Activated T-cell treated with anti-CD3 and anti-CD28 coated beads, Interleukin-2, amount 50 U/mL, for 24 hours (primary cell): ENCODE measurements around the gene PRPF39.
A peak's percentile ranks its signal among the peaks of the same experiment; 100 is the strongest.

Experiments used
- DNase-seq: peaks from one replicate; pipeline ENCODE4 v3.0.0-alpha.2; 2020
- H3K27ac Mint-ChIP-seq: 2 replicates; pipeline ENCODE4 v1.8.0; 2020; ENCODE audit warnings: mild to moderate bottlenecking, mixed read lengths
- H3K27me3 Mint-ChIP-seq: 2 replicates; pipeline ENCODE4 v1.8.0; 2020; ENCODE audit warnings: mixed read lengths
- H3K36me3 Mint-ChIP-seq: 2 replicates; pipeline ENCODE4 v1.8.0; 2020; ENCODE audit warnings: low read depth, mixed read lengths
- H3K4me1 Mint-ChIP-seq: 2 replicates; pipeline ENCODE4 v1.8.0; 2020; ENCODE audit warnings: low read depth, mixed read lengths
- H3K4me3 Mint-ChIP-seq: 2 replicates; pipeline ENCODE4 v1.8.0; 2020; ENCODE audit warnings: mild to moderate bottlenecking, moderate library complexity, mixed read lengths
- H3K9me3 Mint-ChIP-seq: 2 replicates; pipeline ENCODE4 v1.8.0; 2020; ENCODE audit warnings: mixed read lengths

The PRPF39 gene, protein sequence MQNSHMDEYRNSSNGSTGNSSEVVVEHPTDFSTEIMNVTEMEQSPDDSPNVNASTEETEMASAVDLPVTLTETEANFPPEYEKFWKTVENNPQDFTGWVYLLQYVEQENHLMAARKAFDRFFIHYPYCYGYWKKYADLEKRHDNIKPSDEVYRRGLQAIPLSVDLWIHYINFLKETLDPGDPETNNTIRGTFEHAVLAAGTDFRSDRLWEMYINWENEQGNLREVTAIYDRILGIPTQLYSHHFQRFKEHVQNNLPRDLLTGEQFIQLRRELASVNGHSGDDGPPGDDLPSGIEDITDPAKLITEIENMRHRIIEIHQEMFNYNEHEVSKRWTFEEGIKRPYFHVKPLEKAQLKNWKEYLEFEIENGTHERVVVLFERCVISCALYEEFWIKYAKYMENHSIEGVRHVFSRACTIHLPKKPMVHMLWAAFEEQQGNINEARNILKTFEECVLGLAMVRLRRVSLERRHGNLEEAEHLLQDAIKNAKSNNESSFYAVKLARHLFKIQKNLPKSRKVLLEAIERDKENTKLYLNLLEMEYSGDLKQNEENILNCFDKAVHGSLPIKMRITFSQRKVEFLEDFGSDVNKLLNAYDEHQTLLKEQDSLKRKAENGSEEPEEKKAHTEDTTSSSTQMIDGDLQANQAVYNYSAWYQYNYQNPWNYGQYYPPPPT

DNA sequence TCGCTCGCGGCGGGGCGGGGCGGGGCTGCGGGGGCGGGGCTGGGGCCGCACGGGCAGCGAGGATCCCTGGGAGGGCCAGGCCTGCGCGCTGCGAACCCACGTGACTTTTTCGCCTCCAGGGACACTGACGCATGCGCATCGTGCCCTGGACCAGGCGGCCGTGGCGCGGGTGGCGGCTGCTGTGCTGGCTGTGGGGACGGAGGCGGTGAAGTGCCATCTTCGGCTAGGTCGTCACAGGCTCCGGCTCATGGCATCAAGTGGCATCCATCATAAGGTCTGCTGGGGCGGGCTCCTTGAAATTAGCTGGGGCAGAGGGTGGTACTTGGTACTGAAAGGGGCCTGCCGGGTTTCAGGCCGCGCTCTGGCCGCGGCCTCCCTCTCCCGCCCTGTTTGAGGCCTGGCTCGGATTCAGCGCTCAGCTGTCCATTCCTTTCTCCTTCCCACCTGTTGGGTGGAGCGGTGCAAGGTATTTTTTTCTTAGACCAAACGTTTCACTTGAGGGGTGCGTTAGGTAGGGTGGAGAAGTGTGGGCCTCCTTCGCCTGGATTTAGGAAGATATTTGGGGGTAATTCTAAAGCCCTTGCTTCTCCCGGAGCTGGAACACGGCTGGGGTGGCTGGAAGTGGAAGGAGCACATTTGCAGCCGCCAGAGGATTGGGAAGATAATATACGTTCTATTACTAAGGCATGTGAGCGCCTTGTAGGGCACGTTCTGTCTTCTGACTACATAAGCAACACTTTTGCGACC, at the start of gene PRPF39:
PRPF39 (plus strand) TSS at position 141 of the 747 bp plus-strand sequence. CDS start 11,124 bp downstream, outside the sequence.
- Mint-ChIP-seq H3K9me3 (no peaks in the 10 kb centered on the region), H3K27ac (peak within 1 kb of the TSS; percentile 98), H3K4me1 (peaks cover 45% of the 10 kb centered on the region), H3K4me3 (peak within 1 kb of the TSS; percentile 98), H3K27me3 (no peaks in the 10 kb centered on the region), H3K36me3 (peaks cover 49% of the 10 kb centered on the region)
- peak; percentile 97 for DNase-seq

DNA sequence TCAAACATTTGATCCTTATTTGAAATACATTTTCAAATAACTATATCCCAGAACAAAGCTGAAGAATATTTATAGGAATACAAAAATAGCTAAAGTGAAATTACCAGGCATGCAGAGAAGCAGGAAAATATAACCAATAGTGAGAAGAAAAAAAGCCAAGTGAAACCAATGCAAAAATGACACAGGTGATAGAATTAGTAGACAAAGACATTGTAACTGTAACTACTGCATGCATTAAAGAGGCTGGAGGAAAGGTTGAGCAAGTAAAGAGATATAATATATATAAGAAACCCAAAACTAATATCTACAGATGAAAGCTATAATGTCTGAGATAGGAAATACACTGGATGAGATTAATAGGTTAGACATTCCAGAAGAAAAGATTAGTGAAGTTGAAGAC, 49.2 kb upstream of the PRPF39 start:
- DNase-seq: no peak
- Mint-ChIP-seq H3K27ac (no peak overlapping the region), H3K27me3 (no peaks in the 10 kb centered on the region), H3K4me3 (no peak overlapping the region), H3K4me1 (no peaks in the 10 kb centered on the region), H3K9me3 (no peaks in the 10 kb centered on the region), H3K36me3 (peaks cover 59% of the 10 kb centered on the region)

DNA sequence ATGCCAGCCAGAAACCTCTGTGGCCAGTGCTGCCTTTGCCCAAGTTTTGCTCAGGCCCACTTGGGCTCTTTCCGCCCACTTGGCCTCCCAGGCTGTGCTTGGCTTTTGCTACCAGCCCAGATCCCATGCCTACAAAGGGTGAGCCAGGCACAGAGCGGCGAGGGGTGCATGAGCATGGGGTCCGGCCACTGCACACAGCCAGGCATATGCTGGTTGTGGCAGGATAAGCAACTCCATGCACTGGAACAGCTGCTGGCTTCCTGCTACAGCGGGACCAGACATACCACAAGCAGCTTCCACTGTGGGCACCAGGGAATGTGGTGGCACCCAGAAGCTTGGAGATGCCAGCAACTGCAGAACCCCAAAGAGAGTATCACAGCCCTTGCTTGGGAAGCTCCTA, 45.7 kb upstream of the PRPF39 start:
- H3K27ac Mint-ChIP-seq: no peak overlapping the region
- no peak for DNase-seq
- no peaks in the 10 kb centered on the region for H3K9me3 Mint-ChIP-seq
- no peak overlapping the region for H3K4me3 Mint-ChIP-seq
- H3K36me3 Mint-ChIP-seq: peaks cover 44% of the 10 kb centered on the region
- H3K4me1 Mint-ChIP-seq: no peaks in the 10 kb centered on the region
- H3K27me3 Mint-ChIP-seq: no peaks in the 10 kb centered on the region

DNA sequence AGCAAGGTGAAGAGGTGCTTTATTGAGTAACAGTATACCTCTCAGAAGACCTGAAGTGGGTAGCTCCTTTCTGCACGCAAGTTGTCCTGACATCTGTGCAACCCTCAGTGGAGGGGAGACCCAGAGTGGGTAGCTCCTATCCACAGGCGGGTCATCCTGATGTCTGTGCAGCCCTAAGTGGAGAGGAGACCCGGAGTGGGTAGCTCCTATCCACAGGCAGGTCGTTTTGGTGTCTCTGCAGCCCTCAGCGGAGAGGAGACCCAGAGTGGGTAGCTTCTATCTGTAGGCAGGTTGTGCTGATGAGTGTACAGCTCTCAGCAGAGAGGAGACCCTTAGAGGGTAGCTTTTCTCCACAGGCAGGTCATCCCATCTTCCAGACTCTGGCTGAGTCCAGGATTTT, 45.1 kb upstream of the PRPF39 start:
- H3K27me3 Mint-ChIP-seq: no peaks in the 10 kb centered on the region
- H3K4me1 Mint-ChIP-seq: no peaks in the 10 kb centered on the region
- H3K27ac Mint-ChIP-seq: no peak overlapping the region
- H3K36me3 Mint-ChIP-seq: peaks cover 43% of the 10 kb centered on the region
- DNase-seq: no peak
- no peaks in the 10 kb centered on the region for H3K9me3 Mint-ChIP-seq
- H3K4me3 Mint-ChIP-seq: no peak overlapping the region

DNA sequence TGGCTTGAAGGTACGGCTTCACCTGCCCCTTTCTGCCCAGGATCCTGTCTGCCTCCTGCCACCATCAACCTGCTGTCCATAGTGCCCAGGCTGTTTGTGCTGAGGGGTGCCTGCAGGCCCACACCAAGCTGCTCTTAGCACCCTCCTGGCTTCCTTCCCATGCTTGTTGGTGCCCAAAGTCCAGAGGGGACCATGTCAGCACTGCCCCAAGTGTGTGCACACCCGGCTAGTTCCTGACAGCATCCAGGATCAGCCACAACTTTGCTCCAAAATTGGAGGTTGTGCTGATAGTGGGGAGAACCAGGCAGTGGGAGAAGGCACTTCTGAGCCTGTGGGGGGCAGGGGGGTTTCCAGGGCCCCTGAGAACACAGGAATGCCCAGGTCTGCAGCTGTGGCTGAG, 44.5 kb upstream of the PRPF39 start:
- peaks cover 39% of the 10 kb centered on the region for H3K36me3 Mint-ChIP-seq
- no peak for DNase-seq
- H3K9me3 Mint-ChIP-seq: no peaks in the 10 kb centered on the region
- H3K27ac Mint-ChIP-seq: no peak overlapping the region
- no peaks in the 10 kb centered on the region for H3K4me1 Mint-ChIP-seq
- H3K4me3 Mint-ChIP-seq: no peak overlapping the region
- H3K27me3 Mint-ChIP-seq: no peaks in the 10 kb centered on the region

DNA sequence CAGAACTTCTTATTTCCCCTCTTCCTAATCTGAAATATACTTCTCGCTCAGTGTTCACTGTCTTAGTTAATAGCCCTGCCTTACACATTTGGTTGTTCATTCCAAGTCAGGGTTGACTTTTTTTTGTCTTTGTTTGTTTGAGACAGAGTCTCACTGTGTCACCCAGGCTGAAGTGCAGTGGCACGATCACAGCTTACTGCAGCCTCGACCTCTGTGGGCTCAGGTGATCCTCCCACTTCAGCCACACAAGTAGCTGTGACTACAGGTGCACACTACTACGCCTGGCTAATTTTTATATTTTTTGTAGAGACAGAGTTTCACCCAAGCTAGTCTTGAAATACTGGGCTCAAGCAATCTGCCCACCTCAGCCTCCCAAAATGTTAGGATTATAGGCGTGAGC, 42.3 kb upstream of the PRPF39 start:
- H3K36me3 Mint-ChIP-seq: peaks cover 42% of the 10 kb centered on the region
- H3K9me3 Mint-ChIP-seq: no peaks in the 10 kb centered on the region
- H3K27ac Mint-ChIP-seq: no peak overlapping the region
- no peak for DNase-seq
- no peak overlapping the region for H3K4me3 Mint-ChIP-seq
- H3K4me1 Mint-ChIP-seq: no peaks in the 10 kb centered on the region
- no peaks in the 10 kb centered on the region for H3K27me3 Mint-ChIP-seq

DNA sequence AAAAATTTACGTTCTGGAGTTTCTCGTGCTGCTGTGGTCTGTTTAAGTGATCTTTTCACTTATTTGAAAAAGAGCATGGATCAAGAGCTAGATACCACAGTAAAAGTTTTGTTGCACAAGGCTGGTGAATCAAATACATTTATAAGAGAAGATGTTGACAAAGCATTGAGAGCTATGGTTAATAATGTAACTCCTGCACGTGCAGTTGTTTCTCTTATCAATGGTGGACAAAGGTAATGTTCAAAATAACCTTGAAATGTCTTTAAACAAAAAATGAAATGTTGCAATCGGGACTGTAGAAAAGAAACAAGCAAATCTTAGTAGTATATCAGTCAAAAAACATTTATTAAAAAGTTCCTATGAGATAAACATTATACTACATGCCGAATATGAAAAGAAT, 39.3 kb upstream of the PRPF39 start:
- Mint-ChIP-seq H3K9me3 (no peaks in the 10 kb centered on the region), H3K27ac (no peak overlapping the region), H3K27me3 (no peaks in the 10 kb centered on the region), H3K36me3 (peaks cover 35% of the 10 kb centered on the region), H3K4me1 (no peaks in the 10 kb centered on the region), H3K4me3 (no peak overlapping the region)
- no peak for DNase-seq

DNA sequence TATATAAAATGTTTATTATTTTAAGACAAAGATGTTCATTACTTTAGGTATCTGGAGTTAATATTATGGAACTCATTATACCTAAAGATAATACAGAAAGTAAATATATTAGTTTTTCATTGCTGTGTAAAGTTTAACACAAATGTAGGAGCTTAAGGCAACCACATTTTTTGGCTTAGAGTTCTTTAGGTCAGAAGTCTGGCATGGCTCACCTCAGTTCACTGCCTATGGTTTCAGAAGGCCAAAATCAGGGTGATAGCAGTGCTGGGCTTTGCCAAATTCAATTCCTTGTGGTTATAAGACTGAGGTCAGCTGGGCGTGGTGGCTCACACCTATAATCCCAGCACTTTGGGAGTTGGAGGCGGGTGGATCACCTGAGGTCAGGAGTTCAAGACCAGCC, 35.5 kb upstream of the PRPF39 start:
- Mint-ChIP-seq H3K27me3 (no peaks in the 10 kb centered on the region), H3K9me3 (no peaks in the 10 kb centered on the region), H3K4me1 (no peaks in the 10 kb centered on the region), H3K4me3 (no peak overlapping the region), H3K36me3 (peaks cover 44% of the 10 kb centered on the region), H3K27ac (no peak overlapping the region)
- no peak for DNase-seq

DNA sequence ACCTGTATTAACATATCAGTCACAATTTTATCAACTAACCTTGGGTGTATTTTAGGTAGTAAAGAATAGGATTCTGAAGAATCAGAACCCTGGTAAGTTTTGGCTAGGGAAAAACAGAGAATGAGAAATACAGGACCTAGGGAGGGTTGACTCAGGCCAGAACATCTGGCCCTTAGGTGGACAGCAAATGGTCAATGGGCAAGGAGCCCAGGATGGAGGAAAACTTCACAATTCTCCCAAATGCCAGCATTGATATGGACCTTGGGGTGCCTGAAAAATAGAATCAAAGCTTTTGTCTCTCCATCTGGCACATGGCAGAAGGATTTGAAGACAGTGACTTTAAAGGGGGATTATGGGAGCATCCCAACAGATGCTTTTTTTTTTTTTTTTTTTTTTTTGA, 32.7 kb upstream of the PRPF39 start:
- H3K27ac Mint-ChIP-seq: no peak overlapping the region
- no peak for DNase-seq
- H3K4me3 Mint-ChIP-seq: no peak overlapping the region
- no peaks in the 10 kb centered on the region for H3K4me1 Mint-ChIP-seq
- no peaks in the 10 kb centered on the region for H3K9me3 Mint-ChIP-seq
- peaks cover 50% of the 10 kb centered on the region for H3K36me3 Mint-ChIP-seq
- H3K27me3 Mint-ChIP-seq: no peaks in the 10 kb centered on the region

DNA sequence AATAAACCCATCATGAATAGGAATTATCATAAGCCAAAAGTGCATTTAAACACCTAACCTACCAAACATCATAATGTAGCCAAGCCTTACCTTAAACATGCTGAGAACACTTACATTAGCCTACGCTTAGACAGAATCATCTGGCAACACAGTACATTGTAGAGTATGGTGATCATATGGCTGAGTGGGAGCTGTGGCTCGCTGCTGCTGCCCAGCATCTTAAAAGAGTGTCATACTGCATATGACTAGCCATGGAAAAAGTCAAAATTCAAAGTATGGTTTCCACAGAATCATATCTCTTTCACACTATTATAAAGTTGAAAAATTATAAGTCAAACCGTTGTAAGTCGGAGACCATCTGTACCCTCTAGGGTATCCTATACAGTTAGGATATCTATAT, 32.0 kb upstream of the PRPF39 start:
- H3K9me3 Mint-ChIP-seq: no peaks in the 10 kb centered on the region
- peaks cover 48% of the 10 kb centered on the region for H3K36me3 Mint-ChIP-seq
- no peak overlapping the region for H3K4me3 Mint-ChIP-seq

DNA sequence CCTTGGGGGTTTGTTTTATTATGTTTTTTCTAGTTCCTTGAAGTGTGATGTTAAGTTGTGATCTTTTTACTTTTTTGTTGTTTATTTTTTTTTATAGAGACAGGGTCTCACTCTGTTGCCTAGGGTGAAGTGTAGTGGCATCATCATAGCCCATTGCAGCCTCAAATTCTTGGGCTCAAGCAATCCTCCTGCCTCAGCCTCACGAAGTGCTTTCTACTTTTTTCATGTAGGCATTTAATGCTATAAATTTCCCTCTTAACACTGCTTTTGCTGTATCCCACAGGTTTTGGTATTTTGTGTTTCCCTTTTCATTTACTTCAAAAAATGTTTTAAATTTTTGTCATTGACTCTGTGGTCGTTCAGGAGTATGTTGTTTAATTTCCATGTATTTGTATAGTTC, 26.6 kb upstream of the PRPF39 start:
- no peak overlapping the region for H3K4me3 Mint-ChIP-seq
- peaks cover 45% of the 10 kb centered on the region for H3K36me3 Mint-ChIP-seq

More for the DNA sequence above, 32.0 kb upstream of the PRPF39 start:
- H3K27ac Mint-ChIP-seq: no peak overlapping the region
- no peaks in the 10 kb centered on the region for H3K4me1 Mint-ChIP-seq
- DNase-seq: no peak
- H3K27me3 Mint-ChIP-seq: no peaks in the 10 kb centered on the region

DNA sequence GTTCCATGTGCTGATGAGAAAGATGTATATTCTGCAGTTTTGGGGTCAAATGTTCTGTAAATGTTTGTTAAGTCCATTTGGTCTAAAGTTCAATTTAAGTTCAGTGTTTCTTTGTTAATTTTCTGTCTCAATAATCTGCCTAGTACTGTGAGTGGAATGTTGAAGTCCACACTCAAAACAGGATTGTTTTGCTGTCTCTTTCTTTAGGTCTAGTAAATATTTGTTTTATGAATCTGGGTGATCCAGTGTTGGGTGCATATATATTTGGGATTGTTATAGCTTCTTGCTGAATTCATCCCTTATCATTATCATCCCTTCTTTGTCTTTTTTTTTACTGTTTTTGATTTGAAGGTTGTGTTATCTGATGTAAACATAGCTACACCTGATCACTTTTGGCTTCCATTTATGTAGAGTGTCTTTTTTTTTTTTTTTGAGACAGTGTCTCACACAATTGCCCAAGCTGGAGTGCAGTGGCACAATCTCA, 26.0 kb upstream of the PRPF39 start:
- Mint-ChIP-seq H3K4me1 (no peaks in the 10 kb centered on the region), H3K27ac (no peak overlapping the region), H3K36me3 (peaks cover 43% of the 10 kb centered on the region), H3K27me3 (no peaks in the 10 kb centered on the region), H3K9me3 (no peaks in the 10 kb centered on the region), H3K4me3 (no peak overlapping the region)
- no peak for DNase-seq

More for the DNA sequence above, 26.6 kb upstream of the PRPF39 start:
- Mint-ChIP-seq H3K27me3 (no peaks in the 10 kb centered on the region), H3K9me3 (no peaks in the 10 kb centered on the region), H3K4me1 (no peaks in the 10 kb centered on the region), H3K27ac (no peak overlapping the region)
- no peak for DNase-seq

DNA sequence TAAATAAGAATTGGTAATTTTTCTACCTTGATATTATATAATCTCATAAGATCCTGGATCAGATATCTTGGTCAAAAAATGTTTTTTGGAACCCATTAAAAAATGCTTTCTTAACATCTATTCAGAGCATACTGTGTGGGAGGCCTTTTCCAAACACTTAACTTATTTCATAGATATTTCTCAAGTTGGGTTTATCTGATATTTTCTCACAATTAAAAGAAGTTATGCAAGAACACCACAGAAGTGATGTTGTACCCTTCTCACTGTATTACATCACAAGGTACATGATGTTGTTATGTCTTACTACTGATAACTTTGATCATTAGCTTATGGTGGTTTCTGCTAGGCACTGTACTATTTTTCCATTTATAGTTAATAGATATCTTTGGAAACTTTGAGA, 23.4 kb upstream of the PRPF39 start:
- no peak overlapping the region for H3K4me3 Mint-ChIP-seq
- H3K9me3 Mint-ChIP-seq: no peaks in the 10 kb centered on the region
- H3K27me3 Mint-ChIP-seq: no peaks in the 10 kb centered on the region
- H3K27ac Mint-ChIP-seq: no peak overlapping the region
- H3K36me3 Mint-ChIP-seq: peaks cover 27% of the 10 kb centered on the region
- no peaks in the 10 kb centered on the region for H3K4me1 Mint-ChIP-seq
- DNase-seq: no peak

DNA sequence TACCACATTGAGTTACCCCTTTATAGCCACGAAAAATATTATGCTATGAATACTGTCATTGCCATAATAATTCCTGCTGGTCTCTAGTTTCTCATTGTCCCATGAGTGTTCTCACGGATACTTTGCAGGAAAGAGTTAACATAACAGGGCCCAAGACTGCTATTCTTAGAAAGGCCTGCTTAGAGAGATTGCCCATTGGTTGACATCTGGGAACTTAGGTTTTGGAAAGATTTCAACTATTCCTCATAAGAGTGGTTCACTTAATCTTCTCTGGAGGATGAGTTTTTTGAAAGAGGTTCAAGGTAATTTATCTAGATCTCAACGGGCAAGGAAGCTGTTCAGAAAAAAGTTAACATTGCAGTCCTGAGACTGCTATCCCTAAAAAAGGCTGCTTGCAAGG, 18.4 kb upstream of the PRPF39 start:
- no peak for DNase-seq
- Mint-ChIP-seq H3K27ac (no peak overlapping the region), H3K4me3 (no peak overlapping the region), H3K36me3 (peaks cover 13% of the 10 kb centered on the region), H3K9me3 (no peaks in the 10 kb centered on the region), H3K27me3 (no peaks in the 10 kb centered on the region), H3K4me1 (no peaks in the 10 kb centered on the region)

DNA sequence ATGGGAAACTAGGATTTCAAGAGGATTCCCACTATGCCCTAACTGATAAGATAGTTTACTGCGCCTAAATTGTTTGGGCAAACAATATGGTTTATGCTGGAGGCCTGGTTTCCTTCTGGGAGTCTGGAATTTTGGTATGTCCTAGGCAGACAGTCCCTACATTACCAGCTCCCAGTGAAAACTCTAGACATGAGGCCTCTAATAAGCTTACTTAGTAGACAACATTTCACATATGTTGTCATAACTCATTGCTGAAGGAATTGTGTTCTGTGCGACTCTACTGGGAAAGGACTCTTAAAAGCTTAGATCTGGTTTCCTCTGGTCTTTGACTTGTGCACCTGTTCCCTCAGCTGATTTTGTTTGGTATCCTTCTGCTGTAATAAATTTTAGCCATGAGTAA, 18.0 kb upstream of the PRPF39 start:
- Mint-ChIP-seq H3K27me3 (no peaks in the 10 kb centered on the region), H3K27ac (no peak overlapping the region), H3K9me3 (no peaks in the 10 kb centered on the region), H3K4me1 (no peaks in the 10 kb centered on the region), H3K4me3 (no peak overlapping the region), H3K36me3 (peaks cover 13% of the 10 kb centered on the region)
- DNase-seq: no peak
